Measurements from ENCODE around the gene LGALS7B. TPM values are rescaled to one million over a fixed set of nuclear protein-coding genes. Genes with fewer than 3 reads are reported as not detected.
"Not testable (repeated sequence)": the region's sequence is repeated elsewhere in the genome, so short reads cannot be mapped to it uniquely, and the experiment has no call there.

Gene LGALS7B
- total and polyA plus RNA-seq, 5 donors from 2014 or later: not detected

GRCh38 chr19:38817081-38817480 lies 28.1 kb downstream of the LGALS7B start:
- peaks cover 47% of the 10 kb centered on the region for H3K36me3 ChIP-seq (ENCODE audit: control insufficient read depth, insufficient read depth, low read length)
- ATAC-seq (ENCODE audit: low read depth in 2 of 2) (no peak), DNase-seq (no peak)
- H3K27ac Mint-ChIP-seq: peak overlapping the region in 1 of 3 donors; percentile 36
- H3K4me3 Mint-ChIP-seq: no peak overlapping the region
- H3K9me3 ChIP-seq (ENCODE audit: control insufficient read depth in 2 of 2, low read length in 2 of 2): no peaks in the 10 kb centered on the region
- H3K36me3 Mint-ChIP-seq: peaks cover 16% of the 10 kb centered on the region
- peaks cover 0 to 13% (median 4%) of the 10 kb centered on the region in 4 donors for H3K4me1 Mint-ChIP-seq
- H3K4me1 ChIP-seq (ENCODE audit: control insufficient read depth, insufficient read depth, low read length, poor library complexity, severe bottlenecking): no peaks in the 10 kb centered on the region
- H3K27me3 Mint-ChIP-seq: no peaks in the 10 kb centered on the region
- H3K9me3 Mint-ChIP-seq: no peaks in the 10 kb centered on the region
- no peaks in the 10 kb centered on the region for H3K27me3 ChIP-seq (ENCODE audit: control insufficient read depth, insufficient read depth, low read length)
- H3K27ac ChIP-seq (ENCODE audit: insufficient read depth, low read length, poor library complexity, severe bottlenecking): no peak overlapping the region
- no peak overlapping the region for H3K4me3 ChIP-seq (ENCODE audit: low read depth, low read length)

- ATAC-seq (ENCODE audit: low read depth in 2 of 2): no peak
- Mint-ChIP-seq H3K4me1 (peaks cover 5 to 26% (median 14%) of the 10 kb centered on the region in 4 donors), H3K4me3 (no peak overlapping the region), H3K36me3 (peaks cover 31% of the 10 kb centered on the region), H3K27ac (peak overlapping the region in 1 of 3 donors; percentile 56), H3K27me3 (no peaks in the 10 kb centered on the region), H3K9me3 (no peaks in the 10 kb centered on the region)
- Histone ChIP-seq H3K9me3 (ENCODE audit: control insufficient read depth in 2 of 2, low read length in 2 of 2) (no peaks in the 10 kb centered on the region), H3K27ac (ENCODE audit: insufficient read depth, low read length, poor library complexity, severe bottlenecking) (no peak overlapping the region), H3K36me3 (ENCODE audit: control insufficient read depth, insufficient read depth, low read length) (peaks cover 53% of the 10 kb centered on the region), H3K4me3 (ENCODE audit: low read depth, low read length) (no peak overlapping the region), H3K27me3 (ENCODE audit: control insufficient read depth, insufficient read depth, low read length) (no peaks in the 10 kb centered on the region), H3K4me1 (ENCODE audit: control insufficient read depth, insufficient read depth, low read length, poor library complexity, severe bottlenecking) (no peaks in the 10 kb centered on the region)
- no peak for DNase-seq
Measured at GRCh38 chr19:38819231-38819920, 30.4 kb downstream of the LGALS7B start.

GRCh38 chr19:38821230-38821825 lies 32.3 kb downstream of the LGALS7B start:
- not testable (repeated sequence) for DNase-seq

GRCh38 chr19:38825936-38826335 lies 36.9 kb downstream of the LGALS7B start:
- H3K27me3 Mint-ChIP-seq; H3K9me3 Mint-ChIP-seq; H3K9me3 ChIP-seq (ENCODE audit: control insufficient read depth in 2 of 2, low read length in 2 of 2); DNase-seq; H3K27ac ChIP-seq (ENCODE audit: insufficient read depth, low read length, poor library complexity, severe bottlenecking); ATAC-seq (ENCODE audit: low read depth in 2 of 2); H3K27me3 ChIP-seq (ENCODE audit: control insufficient read depth, insufficient read depth, low read length); H3K27ac Mint-ChIP-seq; H3K4me3 Mint-ChIP-seq; H3K4me3 ChIP-seq (ENCODE audit: low read depth, low read length): not testable (repeated sequence)
- Mint-ChIP-seq H3K4me1 (peaks cover 9 to 69% (median 36%) of the 10 kb centered on the region in 4 donors), H3K36me3 (peaks cover 25% of the 10 kb centered on the region)
- Histone ChIP-seq H3K36me3 (ENCODE audit: control insufficient read depth, insufficient read depth, low read length) (peaks cover 30% of the 10 kb centered on the region), H3K4me1 (ENCODE audit: control insufficient read depth, insufficient read depth, low read length, poor library complexity, severe bottlenecking) (peaks cover 17% of the 10 kb centered on the region)

More at GRCh38 chr19:38821230-38821825, 32.3 kb downstream of the LGALS7B start:
- Mint-ChIP-seq H3K36me3 (peaks cover 23% of the 10 kb centered on the region), H3K4me1 (peaks cover 9 to 42% (median 24%) of the 10 kb centered on the region in 4 donors)
- ATAC-seq (ENCODE audit: low read depth in 2 of 2); H3K9me3 ChIP-seq (ENCODE audit: control insufficient read depth in 2 of 2, low read length in 2 of 2); H3K4me1 ChIP-seq (ENCODE audit: control insufficient read depth, insufficient read depth, low read length, poor library complexity, severe bottlenecking); H3K4me3 Mint-ChIP-seq; H3K27ac ChIP-seq (ENCODE audit: insufficient read depth, low read length, poor library complexity, severe bottlenecking); H3K9me3 Mint-ChIP-seq; H3K27me3 ChIP-seq (ENCODE audit: control insufficient read depth, insufficient read depth, low read length); H3K27me3 Mint-ChIP-seq; H3K27ac Mint-ChIP-seq; H3K4me3 ChIP-seq (ENCODE audit: low read depth, low read length): not testable (repeated sequence)
- peaks cover 38% of the 10 kb centered on the region for H3K36me3 ChIP-seq (ENCODE audit: control insufficient read depth, insufficient read depth, low read length)

GRCh38 chr19:38826856-38827551 lies 38.0 kb downstream of the LGALS7B start:
- peaks cover 23% of the 10 kb centered on the region for H3K4me1 ChIP-seq (ENCODE audit: control insufficient read depth, insufficient read depth, low read length, poor library complexity, severe bottlenecking)
- no peaks in the 10 kb centered on the region for H3K9me3 Mint-ChIP-seq
- no peak overlapping the region for H3K4me3 ChIP-seq (ENCODE audit: low read depth, low read length)
- peaks cover 26% of the 10 kb centered on the region for H3K36me3 ChIP-seq (ENCODE audit: control insufficient read depth, insufficient read depth, low read length)
- H3K27me3 ChIP-seq (ENCODE audit: control insufficient read depth, insufficient read depth, low read length): no peaks in the 10 kb centered on the region
- DNase-seq (no peak), ATAC-seq (ENCODE audit: low read depth in 2 of 2) (no peak)
- peaks cover 14 to 75% (median 42%) of the 10 kb centered on the region in 4 donors for H3K4me1 Mint-ChIP-seq
- no peaks in the 10 kb centered on the region for H3K27me3 Mint-ChIP-seq
- no peak overlapping the region for H3K27ac ChIP-seq (ENCODE audit: insufficient read depth, low read length, poor library complexity, severe bottlenecking)
- H3K4me3 Mint-ChIP-seq: peak overlapping the region in 3 of 4 donors; percentile 38 to 70 (median 43)
- H3K36me3 Mint-ChIP-seq: peaks cover 28% of the 10 kb centered on the region
- no peaks in the 10 kb centered on the region for H3K9me3 ChIP-seq (ENCODE audit: control insufficient read depth in 2 of 2, low read length in 2 of 2)
- no peak overlapping the region for H3K27ac Mint-ChIP-seq

GRCh38 chr19:38829203-38829602 lies 40.2 kb downstream of the LGALS7B start:
- not testable (repeated sequence) for H3K27me3 ChIP-seq (ENCODE audit: control insufficient read depth, insufficient read depth, low read length); ATAC-seq (ENCODE audit: low read depth in 2 of 2); H3K27ac ChIP-seq (ENCODE audit: insufficient read depth, low read length, poor library complexity, severe bottlenecking); DNase-seq; H3K9me3 ChIP-seq (ENCODE audit: control insufficient read depth in 2 of 2, low read length in 2 of 2); H3K9me3 Mint-ChIP-seq; H3K27me3 Mint-ChIP-seq; H3K27ac Mint-ChIP-seq; H3K4me3 ChIP-seq (ENCODE audit: low read depth, low read length)
- Histone ChIP-seq H3K36me3 (ENCODE audit: control insufficient read depth, insufficient read depth, low read length) (peaks cover 20% of the 10 kb centered on the region), H3K4me1 (ENCODE audit: control insufficient read depth, insufficient read depth, low read length, poor library complexity, severe bottlenecking) (peaks cover 27% of the 10 kb centered on the region)
- Mint-ChIP-seq H3K4me3 (peak overlapping the region in 3 of 4 donors; percentile 22 to 93 (median 38)), H3K36me3 (peaks cover 12% of the 10 kb centered on the region), H3K4me1 (peaks cover 11 to 73% (median 42%) of the 10 kb centered on the region in 4 donors)

- no peak for DNase-seq
- H3K36me3 ChIP-seq (ENCODE audit: control insufficient read depth, insufficient read depth, low read length): peaks cover 20% of the 10 kb centered on the region
- H3K27ac ChIP-seq (ENCODE audit: insufficient read depth, low read length, poor library complexity, severe bottlenecking): no peak overlapping the region
- Mint-ChIP-seq H3K4me1 (peaks cover 10 to 65% (median 37%) of the 10 kb centered on the region in 4 donors), H3K36me3 (peaks cover 12% of the 10 kb centered on the region), H3K4me3 (peak overlapping the region; percentile 93 to 100 (median 95)), H3K27me3 (no peaks in the 10 kb centered on the region), H3K27ac (peak overlapping the region; percentile 43 to 94 (median 91)), H3K9me3 (no peaks in the 10 kb centered on the region)
- peaks cover 27% of the 10 kb centered on the region for H3K4me1 ChIP-seq (ENCODE audit: control insufficient read depth, insufficient read depth, low read length, poor library complexity, severe bottlenecking)
- ATAC-seq (ENCODE audit: low read depth in 2 of 2): no peak
- no peaks in the 10 kb centered on the region for H3K27me3 ChIP-seq (ENCODE audit: control insufficient read depth, insufficient read depth, low read length)
- H3K4me3 ChIP-seq (ENCODE audit: low read depth, low read length): peak overlapping the region; percentile 94
- no peaks in the 10 kb centered on the region for H3K9me3 ChIP-seq (ENCODE audit: control insufficient read depth in 2 of 2, low read length in 2 of 2)
Measured at GRCh38 chr19:38830039-38830733, 41.2 kb downstream of the LGALS7B start.

Measured in CD4-positive, CD25-positive, alpha-beta regulatory T cell (primary cell).